T47D (cell line): ENCODE data around the gene C11orf98.
"Not testable (repeated sequence)": the region's sequence is repeated elsewhere in the genome, so short reads cannot be mapped to it uniquely, and the experiment has no call there.

Experiments used
- DNase-seq, 2 experiments: peaks; one replicate each; pipeline versions ENCODE4 v3.0.0 to v3.0.0-alpha.2; 2011 to 2012; ENCODE audit warnings: low read depth in 1 of 2, low spot score in 1 of 2
- JUND ChIP-seq: IDR thresholded peaks from 2 replicates; pipeline ENCODE4 v1.6.1; 2012; ENCODE audit warnings: low read depth
- in situ Hi-C: cut with HindIII; loops from 2 replicates; pipeline ENCODE4 v1.10.0; 2016; ENCODE audit warnings: low sequenced_read_pairs, low pct_unique_long_range_greater_than_20kb

Gene C11orf98

DNA sequence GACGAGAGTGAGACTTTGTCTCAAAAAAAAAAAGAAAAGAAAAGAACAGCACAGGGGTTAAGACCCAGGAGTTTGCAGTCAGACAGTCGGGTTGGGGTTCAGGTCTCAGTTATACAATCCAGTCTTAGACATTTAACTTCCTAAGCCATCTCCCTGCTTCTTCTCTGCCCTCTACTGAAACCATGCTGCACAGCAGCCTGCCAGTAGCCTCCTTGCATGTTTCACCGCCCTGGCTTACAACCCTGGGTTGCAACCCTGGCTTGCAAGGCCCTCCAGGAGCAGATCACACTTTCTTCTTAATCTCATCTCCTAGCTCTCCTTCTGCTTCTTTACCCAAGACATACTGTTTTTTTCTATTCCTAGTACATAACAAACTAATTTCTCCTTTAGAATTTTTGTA, 37.3 kb downstream of the C11orf98 start:
- in situ Hi-C loops, result no loop called here
- peak in 1 of 2 experiments; percentile 58 for DNase-seq
- TF ChIP-seq JUND, result no peak

DNA sequence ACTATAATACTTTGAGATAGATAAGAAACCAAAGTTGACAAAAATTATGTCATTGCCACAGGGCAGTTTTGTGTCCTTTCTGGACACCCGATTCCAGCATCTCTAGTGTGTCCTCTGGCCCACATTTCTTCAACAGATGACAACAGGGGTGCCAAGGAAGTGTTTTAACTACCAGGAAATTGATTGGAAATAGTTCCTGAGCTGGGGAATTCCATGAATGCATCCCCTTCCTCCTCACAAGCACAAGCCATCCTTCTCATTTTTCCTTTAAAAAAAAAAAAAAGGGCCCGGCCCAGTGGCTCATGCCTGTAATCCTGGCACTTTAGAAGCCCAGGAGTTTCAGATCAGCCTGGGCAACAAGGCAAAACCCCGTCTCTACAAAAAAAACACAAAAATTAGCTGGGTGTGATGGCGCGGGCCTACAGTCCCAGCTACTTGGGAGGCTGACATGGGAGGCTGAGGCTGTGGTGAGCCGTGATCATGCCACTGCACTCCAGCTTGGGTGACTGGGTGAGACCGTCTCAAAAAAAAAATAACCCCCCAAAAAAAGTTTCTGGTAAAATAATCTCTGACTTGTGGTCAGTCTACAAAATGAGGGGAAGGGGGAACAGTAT, 42.4 kb downstream of the C11orf98 start:
- DNase-seq, result no peak
- no peak for TF ChIP-seq JUND
- in situ Hi-C loops, result no loop called here

DNA sequence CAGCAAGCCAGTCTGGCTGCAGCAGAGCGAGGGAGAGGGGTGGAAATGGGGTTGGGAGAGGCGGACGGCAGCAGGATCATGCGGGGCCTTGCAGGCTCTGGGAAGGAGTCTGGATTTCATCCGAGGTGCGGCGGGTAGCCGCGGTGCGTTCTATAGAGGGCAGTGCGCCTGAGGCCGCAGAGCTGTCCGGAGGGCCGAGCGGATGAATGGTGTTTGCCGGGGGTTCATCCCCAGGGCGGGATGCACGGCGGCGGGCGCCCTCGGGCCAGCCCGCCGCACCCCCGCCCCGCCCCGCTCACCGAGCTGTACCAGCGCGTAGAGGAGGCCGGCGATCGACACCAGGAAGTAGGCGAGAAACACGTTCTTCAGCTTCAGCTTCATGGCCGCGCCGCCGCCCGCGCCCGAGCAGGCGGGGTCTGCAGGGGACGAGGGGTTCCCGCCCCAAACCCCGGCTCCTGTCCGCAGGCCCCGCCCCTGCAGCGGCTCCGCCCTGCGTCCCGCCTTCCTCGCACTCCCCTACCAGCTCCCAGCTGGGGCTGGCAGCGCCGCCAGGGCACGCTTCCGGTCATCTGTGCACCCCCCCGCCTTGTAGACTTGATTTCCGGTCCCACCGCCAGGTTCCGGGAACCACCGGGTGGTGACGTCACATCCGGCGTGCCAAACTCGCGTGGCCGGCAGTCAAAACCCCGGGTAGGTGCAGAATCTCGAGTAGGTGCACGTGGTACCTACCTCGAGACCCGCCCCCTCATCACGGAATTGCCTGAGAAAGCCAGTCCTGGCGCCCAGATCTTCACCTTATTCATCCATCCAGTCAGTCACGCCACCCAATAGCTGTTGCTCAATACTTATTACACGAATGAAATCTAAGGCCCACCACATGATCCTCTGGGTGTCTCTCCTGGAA, 43.2 kb downstream of the C11orf98 start, which contains the start of gene B3GAT3:
Gene B3GAT3 (minus strand): TSS at position 420 of the 904 bp plus-strand sequence. CDS start 39 bp downstream, at position 381.
- DNase-seq, result peak; percentile 99 to 100
- no peak for TF ChIP-seq JUND
- in situ Hi-C loops, result no loop called here

GRCh38 chr11:62621027-62621566, 43.9 kb downstream of the C11orf98 start:
- TF ChIP-seq JUND, result no peak
- DNase-seq, result no peak
- in situ Hi-C loops, result no loop called here

- DNase-seq, in situ Hi-C loops: not testable (repeated sequence)
These were observed 48.1 kb downstream of the C11orf98 start for GRCh38 chr11:62616957-62617356.

GRCh38 chr11:62615521-62615920, 49.5 kb downstream of the C11orf98 start:
- TF ChIP-seq JUND, result no peak
- in situ Hi-C loops, result no loop called here
- DNase-seq, result no peak

GRCh38 chr11:62614275-62614674, 50.7 kb downstream of the C11orf98 start:
- in situ Hi-C loops, result no loop called here
- DNase-seq, result peak in 1 of 2 experiments; percentile 79
- TF ChIP-seq JUND, result no peak

DNA sequence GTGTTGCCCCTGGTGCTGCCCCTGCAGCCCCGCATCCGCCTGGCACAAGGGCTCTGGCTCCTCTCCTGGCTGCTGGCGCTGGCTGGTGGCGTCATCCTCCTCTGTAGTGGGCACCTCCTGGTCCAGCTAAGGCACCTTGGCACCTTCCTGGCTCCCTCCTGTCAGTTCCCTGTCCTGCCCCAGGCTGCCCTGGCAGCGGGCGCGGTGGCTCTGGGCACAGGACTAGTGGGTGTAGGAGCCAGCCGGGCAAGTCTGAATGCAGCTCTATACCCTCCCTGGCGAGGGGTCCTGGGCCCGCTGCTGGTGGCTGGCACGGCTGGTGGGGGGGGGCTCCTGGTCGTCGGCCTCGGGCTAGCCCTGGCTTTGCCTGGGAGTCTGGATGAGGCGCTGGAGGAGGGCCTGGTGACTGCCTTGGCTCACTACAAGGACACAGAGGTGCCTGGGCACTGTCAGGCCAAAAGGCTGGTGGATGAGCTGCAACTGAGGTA, 51.7 kb downstream of the C11orf98 start:
- DNase-seq, result peak in 1 of 2 experiments; percentile 60
- no peak for TF ChIP-seq JUND
- in situ Hi-C loops, result no loop called here
